ENCODE data around the gene MEIS2.

The MEIS2 gene

DNA sequence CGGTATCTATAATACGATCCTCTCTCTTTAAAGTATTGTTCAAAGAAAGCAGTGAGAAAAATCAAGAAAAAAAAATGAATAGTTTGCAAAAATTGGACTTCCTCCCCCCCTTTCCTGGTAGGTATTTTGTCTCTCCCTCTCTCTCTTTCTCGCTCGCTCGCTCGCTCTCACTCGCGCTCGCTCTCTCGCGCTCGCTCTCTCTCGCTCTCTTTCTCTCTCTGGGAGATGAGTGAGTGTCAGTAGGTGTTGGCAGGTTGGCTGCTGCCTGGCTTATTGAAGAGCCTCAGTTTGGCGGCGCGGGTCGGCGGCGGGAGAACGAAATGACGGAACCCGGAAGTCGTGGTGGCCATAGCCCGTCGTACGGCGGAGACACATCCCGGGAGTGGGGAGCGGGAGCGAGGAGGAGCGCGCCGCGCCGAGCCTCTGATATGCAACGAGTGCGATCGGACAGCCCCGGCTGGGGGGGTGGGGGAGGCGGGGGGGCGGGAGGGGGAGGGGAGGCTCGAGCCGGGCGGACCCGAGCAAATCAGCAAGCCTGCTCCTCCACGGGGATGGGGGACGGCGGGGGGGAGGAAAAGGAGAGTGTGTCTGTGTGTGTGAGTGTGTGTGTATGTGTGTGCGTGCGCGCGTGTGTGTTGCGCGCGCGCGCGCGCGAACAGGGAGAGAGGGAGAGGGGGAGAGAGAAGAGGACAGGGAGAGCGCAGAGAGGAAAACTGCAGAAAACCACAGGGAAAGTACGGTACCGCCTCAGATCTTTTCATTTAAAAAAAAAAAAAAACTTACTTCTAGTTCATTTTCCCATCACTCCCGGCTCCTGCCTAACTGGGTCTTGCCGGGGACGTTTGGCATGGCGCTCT, at the start of gene MEIS2:
Gene MEIS2 (minus strand): TSS at position 441 of the 857 bp plus-strand sequence. CDS start 1,083 bp downstream, outside the sequence.
- peak; percentile 46 for DNase-seq

DNA sequence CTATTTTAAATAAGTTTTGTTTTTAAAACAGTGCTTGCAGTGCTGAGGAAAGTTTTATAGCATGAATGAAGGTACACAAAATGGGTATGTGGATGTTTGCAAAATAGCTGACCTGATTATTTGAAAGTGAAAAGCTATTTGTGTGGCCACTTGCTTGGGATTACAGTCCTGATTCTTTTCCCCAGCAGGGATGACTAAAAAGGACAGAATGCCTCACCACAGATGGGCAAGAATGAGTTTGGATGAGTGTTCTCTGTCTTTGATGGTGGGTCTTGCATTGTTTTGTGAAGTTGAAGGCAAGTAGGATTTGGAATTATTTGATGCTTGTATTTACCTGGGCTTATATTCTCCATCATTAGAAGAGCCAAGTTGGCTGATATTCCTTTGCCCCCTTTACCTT, 48.8 kb upstream of the MEIS2 start:
- no peak for DNase-seq

DNA sequence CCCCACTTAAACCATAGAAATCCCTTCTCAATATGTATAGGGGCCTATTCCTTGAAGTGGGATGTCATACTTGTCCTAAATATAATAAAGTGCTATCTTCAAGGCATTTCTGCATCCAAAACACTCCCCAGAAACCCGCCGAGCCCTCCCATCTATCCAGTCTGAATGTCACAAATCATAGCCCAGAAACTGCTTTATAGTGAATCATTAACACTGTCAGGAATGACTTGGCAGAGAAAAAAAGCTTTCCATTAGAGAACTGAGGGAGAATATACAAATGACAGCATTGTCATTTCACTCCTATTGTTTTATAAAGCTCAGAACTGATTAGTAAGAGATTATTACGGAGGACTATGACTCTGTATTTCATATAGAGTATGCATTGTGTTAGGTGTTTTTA, 48.4 kb upstream of the MEIS2 start:
- DNase-seq = no peak

DNA sequence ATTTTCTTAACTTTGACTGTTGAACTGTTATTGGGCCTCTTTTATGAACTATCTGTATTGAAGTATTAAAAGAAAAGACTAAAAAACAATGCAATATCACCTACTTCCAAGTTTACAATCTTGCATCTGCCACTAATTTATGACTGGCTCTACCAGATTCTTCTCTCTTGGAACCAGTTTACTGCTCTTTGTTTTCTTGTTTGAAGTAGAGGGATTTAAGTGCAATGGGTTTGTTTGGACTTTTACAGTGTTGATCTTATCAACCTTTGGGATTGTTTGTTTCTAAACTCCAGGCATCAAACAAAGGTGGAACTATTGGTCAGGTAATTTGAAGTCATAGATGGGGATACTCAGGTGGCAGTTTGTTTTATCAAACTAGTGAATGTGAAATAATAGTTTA, 43.0 kb upstream of the MEIS2 start:
- no peak for DNase-seq

DNA sequence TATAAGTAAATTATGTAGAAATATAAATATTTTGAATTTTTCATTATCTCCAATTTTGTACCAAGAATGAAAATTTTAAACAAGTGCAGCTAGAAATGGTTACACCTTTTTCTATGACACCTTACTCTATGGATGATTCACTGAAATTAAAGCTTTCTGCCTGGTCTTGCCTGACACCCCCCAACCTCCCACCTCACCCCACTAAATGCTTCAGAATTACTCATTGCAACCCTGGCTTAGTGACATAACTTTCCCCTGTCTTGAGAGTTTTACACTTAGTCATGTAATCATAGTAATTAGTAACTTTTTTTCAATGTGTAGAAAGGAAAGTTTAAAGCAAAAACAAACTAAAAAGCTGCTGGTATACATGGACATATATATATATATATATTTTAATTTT, 42.0 kb upstream of the MEIS2 start:
- DNase-seq = no peak

DNA sequence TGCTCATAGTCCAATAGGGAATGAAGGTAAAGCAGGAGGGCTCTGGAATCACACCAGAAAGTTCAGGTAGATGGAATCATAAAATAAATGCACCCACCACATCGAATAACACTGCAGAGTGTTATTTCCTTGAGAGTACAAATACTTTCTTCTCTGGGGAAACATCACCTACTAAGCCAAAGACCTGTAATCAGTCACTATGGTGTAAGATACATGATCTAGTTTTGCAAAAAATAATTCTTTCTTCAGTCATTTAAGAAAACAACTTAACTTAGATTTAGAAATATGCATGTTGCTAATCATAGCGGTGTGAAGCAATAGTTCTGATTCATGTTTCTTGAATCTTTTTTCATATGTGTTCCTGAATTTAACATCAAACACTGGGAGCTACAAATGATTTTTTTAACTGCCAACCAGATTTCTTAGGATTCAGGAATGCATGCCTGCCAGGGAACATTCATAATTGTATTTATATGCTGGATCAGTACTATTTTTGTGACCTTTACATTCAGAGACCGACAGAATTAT, 40.2 kb upstream of the MEIS2 start:
- no peak for DNase-seq

DNA sequence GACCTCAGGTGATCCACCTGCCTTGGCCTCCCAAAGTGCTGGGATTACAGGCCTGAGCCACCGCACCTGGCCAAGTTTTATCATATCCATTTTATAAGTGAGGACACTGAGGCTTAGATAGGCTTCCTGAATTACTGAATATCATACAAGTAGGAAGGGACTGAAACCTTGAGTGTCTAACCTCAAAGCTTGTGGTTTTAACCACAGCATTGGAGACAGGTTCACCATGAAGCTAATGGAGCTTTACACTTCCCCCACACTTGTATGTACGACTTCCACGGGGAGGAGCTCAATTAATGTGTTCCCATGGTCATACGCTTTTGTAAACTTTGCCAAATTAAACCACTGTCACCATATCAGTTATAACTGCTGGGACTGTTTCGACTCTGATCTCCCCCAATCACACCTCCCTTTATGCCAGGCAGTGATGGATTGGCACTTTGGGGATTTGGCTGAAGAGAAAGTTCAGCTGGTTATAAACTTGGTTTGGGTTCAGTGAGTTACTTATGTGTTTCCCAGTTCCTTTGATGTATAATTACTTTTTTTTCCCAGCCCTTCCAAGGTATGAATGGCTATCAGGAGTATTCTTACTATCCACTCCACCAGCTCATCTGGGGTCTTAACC, 38.4 kb upstream of the MEIS2 start:
- DNase-seq = no peak

DNA sequence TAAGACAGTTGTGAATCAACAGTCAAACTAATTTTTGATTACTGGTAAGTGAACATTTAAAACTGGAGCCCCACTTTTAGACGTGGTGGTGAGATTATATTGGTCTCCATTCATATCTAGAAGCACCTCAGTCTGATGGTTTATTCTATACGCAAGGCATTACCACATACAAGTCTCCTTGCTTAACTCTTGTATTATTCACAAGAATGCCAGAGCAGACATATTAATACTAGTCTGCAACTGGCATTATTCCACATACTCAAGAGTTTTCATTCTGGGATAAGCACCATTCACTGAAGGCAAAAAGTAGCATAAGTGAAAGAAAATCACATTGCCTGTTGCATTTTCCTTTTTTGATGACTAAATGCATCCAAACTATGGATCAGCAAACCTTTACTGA, 36.9 kb upstream of the MEIS2 start:
- no peak for DNase-seq

DNA sequence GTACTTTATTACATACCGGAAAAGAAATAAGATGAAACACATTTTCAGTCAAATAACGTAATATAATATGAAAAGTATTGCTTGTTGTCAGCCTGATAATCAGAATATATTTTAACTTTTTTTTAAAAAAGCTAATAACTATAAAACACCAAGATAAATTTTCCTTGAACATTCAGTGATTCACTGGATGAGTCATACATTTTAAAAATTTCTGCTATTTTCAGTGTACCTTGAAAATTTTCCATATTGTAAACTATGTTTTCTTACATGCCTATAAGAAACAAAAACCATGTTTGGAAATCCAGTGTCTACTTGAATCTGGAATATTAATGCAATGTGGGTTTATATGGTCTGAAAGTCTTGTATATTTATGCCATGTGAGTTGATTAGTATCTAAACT, 36.3 kb upstream of the MEIS2 start:
- no peak for DNase-seq

DNA sequence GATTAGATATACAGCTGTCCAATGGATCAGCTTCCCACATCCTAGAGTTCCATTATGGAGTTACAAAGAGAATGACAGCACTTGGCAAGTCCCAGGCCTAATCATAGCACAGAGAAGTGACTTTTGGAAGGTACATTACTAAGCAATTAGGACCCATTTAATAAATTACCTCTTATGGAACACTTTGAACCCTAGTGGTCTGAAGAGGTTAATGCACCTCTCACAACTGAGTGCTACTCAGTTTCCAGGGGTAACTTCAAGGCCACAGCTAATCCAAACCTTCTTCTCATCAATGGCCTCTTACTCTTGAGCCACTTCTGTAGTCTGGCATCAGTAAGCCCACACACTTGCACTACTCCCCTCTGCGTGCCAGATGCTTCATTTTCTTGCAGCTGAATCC, 34.9 kb upstream of the MEIS2 start:
- no peak for DNase-seq

DNA sequence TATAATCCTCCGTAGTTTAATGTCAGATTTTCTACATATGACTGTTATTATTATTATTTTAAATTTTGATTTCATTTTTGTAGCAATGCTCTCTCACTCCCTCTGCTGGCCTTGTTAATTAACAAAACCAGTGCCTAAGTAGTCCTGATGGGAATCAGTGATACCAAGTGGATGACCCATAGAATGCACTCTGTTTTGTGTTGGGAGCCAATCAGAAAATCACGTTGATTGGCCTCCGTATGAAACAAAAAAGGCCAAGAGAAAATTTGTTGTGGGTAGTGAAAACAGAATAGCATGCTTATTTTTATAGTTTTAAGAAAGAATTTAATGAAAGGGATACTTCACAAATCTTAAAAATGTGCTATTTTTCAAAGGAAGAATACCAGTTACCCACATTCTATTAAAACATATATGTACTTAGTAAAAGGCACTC, 34.4 kb upstream of the MEIS2 start:
- DNase-seq = no peak

DNA sequence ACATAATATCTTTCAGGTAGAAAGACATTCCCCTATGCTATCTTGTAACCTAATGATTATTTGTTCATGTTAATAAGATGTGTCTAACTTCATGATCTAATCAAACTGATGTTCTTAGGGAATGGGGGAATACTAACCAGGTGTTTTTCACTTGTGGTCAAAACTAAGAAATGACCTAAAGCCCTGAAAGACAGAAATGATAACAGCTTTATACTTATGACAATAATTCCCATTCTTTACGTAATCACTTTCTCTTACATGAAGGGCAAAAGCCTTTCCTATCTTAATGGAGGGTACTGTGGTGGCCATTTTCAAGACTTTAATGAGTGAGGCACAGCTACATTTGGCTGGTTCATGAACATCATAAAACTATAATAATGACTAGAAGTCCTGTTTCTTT, 33.9 kb upstream of the MEIS2 start:
- DNase-seq = no peak

DNA sequence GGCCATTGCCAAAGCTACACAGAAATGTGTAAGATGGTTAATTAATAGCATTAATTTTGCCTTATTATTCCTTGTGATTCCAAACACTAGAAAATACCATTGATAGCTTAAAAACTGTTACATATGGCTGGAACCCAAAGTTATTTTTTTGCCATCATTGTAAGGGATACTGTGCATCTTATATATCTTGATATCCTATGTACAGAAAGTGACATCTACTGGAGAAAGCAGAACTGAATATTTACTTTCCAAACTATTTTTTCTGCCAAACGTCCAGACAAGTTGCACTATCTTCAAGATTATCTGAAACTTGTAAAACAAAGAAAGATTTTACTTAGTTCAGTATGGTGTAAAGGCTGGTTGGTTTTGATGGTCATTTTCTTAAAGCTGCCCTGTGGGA, 33.3 kb upstream of the MEIS2 start:
- no peak for DNase-seq

DNA sequence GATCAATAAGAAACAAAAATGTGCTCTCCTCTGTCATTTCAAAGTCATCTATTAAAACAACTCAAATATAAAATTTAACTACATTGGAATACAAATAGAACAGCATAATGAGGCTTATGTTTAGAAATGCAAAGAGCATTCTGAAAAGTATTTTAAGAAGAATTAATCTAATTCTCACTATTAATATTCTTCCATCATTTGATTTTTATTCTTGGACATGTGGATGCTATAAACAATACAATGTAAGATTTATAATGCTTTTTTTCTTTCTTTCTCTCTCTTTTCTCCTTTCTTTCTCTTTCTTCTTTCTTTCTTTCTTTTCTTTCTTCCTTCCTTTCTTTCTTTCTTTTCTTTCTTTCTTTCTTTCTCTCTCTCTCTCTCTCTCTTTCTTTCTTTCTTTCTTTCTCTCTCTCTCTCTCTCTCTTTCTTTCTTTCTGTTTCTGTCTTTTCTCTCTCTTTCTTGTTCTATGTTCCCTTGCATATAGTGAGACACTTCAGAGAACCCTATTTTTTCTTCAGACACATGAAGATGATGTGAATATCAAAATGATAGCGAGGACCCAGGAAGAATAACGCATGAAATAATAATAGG, 32.6 kb upstream of the MEIS2 start:
- no peak for DNase-seq

DNA sequence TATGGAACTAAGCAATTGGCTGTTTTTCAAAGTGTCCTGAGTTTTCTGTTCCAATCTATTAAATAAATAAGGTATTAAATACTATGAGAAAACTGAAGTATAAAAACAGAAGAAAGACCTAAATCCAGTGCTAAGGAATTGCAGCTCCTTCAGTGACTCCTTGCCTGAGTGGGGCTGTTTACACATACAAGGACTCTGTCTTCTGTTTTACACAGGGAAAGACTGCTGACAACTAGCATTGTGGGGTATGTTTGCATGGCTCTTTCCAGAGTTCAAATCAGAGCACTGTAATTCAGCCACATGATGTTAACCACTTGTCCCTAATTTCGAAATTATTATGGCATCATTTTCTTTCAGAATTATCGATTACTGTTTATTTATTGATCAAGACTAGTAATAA, 31.3 kb upstream of the MEIS2 start:
- no peak for DNase-seq

DNA sequence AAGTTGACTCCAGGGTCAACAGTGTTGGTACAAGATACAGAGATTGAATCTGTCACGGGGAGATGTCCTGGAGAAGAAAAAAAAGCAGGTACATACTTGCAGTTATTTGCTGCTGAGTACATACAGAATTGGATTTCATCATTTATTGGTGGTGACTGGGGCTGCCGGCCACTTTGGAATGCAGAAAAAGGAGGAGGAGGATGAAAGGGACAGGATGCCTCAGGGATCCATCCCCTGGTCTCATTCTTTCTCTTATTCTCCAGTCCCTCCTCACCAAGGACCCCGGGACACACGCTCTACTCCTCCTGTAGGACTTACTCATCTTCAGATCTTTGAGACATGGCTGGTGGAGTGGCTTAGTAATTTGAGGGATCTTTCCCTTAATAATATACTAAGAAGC, 30.0 kb upstream of the MEIS2 start:
- DNase-seq = no peak

DNA sequence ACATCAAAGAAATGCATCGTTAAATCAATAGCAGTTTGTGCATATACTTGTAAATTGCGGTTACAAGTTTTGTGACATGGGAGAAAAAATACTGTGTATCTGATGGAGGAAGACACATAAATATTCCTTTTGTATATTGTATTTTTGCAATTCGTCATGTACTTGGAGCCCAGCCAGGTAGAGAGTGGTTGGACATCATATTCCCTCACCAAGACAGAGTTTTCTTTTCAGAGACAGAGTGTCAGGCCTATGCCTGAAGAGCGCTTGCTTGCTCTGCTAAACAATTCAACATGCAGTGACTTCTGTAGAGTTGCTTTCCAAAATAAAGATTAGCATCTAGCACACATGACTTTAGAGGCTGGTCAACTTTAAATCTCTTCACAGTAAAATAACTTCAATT, 24.8 kb upstream of the MEIS2 start:
- DNase-seq = no peak

DNA sequence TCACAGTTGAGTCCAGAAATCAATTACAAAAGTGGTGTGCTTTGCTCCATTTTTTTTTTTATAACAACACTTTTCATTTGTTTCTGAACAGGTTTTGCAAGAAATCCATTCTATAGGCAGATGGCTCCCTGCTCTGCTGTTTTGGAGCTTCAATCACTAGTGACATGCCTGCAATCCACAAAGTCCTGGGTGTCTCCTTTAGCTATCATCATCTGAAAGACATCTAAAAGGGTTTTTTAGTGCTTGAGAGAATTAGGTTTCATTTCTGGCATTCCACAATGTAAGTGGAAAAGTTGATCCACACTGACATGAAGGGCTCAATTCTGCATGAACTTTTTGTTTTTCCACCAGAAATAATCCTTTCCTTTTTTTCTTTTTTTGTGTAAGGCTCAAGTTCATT, 24.0 kb upstream of the MEIS2 start:
- no peak for DNase-seq

DNA sequence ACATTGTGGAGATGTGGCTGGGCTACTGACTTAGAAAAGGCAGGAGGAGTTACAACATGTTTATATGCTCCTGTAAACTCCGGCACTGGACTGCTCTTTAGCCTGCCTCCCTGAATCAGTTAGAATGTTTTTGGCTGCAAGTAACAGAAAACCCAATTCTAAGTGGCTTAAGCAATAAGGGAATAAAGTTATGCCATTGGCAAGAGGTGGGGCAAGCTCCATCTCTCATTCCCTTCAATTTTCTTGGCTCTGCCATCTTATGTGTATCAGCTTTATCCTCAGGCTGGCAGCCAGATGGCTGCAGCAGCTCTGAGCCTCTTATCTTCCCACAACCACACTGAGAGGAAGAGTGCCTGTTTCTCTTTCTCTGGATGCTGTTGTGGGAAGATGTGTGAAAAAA, 22.4 kb upstream of the MEIS2 start:
- no peak for DNase-seq

DNA sequence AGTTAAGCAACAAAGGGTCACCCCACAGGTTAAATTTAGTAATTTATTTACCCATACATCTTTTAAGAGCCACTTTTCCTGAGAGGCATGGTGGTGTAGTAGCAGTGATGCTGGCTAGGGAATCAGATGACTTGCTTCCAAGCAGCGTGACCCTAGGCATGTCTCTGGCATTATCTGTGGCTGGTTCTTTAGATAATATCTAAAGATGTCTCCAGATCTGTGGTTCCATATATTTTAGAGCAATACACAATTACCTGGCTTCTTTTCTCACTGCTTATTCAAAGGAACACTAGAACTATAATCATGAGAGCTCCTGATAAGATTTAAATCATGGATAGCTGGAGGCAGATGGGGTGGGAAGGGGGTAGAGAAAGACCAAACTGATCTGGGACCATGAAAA, 21.1 kb upstream of the MEIS2 start:
- DNase-seq = no peak

DNA sequence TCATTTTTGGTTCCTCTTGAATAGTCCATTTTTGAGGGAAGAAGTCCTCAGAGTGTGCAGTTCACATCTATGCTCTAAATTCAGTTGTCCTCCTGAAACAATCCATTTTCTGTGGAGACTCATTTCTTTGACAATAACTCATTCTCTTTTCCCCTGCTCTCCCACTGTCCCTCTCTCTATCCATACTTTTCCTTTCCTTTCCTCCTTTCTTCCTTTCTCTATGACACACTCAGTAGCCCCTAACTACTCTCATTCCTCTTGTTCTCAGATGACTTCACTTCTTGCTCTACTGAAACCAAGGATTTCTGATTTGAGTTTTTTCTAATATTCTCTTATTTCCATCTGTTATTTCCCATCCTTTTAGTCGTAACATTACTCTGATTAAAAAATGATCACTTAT, 16.7 kb upstream of the MEIS2 start:
- DNase-seq = no peak

DNA sequence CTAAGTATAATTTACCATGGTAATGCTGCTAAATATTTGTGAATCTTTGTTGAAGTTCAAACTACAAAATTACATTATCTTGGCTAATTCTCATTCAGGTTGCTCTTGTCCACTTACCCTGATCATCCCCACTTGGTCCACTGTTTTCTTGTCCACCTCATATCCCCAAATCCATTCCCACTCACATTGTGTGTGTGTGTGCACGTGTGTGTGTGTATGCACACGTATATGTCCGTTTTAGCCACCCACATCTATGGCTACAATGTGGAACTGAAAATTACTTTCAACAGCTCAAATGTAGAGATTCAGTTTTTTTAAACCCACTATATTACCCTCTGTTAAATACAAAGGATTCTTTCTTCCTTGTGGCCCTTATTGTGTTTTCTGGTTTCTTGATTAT, 15.2 kb upstream of the MEIS2 start:
- no peak for DNase-seq

DNA sequence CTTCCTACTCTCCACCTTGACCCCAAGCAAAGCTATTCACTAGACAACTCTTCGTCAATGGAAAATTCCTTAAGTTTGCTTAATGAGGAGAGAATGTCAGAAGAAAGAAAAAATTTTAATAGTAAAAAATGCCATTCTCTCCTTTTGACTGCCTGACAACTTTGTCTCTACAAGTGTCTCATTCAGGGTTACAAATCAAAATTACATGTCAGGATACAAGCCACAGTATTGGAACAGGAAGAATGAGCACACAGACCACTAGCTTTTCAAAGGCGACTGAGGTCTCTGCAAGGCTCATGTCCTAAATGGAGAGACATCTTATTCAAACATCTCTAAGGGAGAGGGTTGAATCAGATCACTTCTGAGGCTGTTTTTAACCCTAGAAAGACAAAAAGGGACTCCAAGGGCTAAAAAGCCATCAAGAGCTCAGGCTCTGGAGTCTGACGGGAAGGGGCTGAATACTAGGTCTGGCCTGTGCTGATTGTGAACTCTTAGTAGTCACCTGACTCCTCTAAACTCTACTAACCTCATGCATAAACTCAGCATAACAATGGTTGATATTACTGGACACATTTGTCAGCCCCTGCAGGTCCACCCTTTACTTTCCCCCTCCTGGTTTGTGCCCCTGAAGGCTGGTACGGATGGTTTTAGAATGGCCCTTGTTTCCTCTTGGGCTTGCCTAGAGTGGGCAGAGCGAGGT, 12.8 kb upstream of the MEIS2 start:
- no peak for DNase-seq

Data from stimulated activated CD4-positive, alpha-beta T cell treated with anti-CD3 and anti-CD28 coated beads, Interleukin-1b, Interleukin-23, amount 100 ng/mL, for 48 hours (primary cell).